HG03521 (cell line): ENCODE data around the gene RAB30.

Experiments used
- ATAC-seq: cut with Tn5 transposase; IDR thresholded peaks from one replicate; pipeline ENCODE4 v1.9.1; 2021; ENCODE audit warnings: mild to moderate bottlenecking, moderate library complexity; ENCODE audit not compliant: unreplicated experiment

Gene RAB30

GRCh38 chr11:83070731-83071566, 748 bp downstream of the RAB30 start:
- ATAC-seq, result no peak

GRCh38 chr11:83070044-83070701, 1.5 kb downstream of the RAB30 start:
- no peak for ATAC-seq

GRCh38 chr11:83069441-83070043, 2.2 kb downstream of the RAB30 start:
- no peak for ATAC-seq

DNA sequence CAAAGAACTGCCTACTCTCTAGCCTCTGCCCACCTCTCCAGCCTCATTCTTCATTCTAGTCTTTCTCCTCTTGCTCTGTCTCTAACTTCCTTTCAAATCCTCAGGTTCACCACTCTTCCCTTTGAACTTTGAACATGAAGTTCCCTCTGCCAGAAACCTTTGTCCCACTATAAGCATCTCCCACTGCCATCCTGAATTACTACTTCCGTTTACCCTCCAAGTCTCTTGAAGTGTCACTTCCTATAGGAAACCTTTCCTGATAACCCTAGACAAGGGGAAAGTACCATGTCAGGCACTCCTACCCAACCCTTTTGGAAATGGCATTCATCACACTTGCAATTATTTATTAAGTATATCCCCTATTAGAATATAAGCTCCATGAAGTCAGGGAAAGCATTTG, 3.1 kb downstream of the RAB30 start:
- ATAC-seq, result no peak

- ATAC-seq, result no peak
These were observed 7.7 kb downstream of the RAB30 start for GRCh38 chr11:83064011-83064410.

GRCh38 chr11:83063073-83063754, 8.5 kb downstream of the RAB30 start:
- peak; percentile 57 for ATAC-seq

DNA sequence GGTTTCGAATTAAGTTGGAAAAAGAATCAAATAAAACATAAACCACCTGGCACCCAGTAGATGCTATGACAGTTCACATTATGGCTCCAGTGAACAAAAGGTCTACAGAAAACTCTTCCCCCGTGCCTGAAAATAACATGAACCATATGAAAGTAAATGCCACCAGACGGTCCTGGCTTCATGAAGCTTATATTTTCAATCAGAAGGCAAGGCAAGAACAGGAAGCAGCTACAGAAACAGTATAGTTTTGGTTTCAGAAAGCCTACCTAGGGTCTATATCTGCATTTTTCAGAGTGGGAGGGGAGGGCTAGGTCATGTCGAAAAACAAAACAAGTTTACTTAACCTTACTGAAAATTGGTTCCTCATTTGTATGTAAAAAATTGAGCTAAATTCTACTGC, 9.8 kb downstream of the RAB30 start:
- peak; percentile 71 for ATAC-seq

- no peak for ATAC-seq
These were observed 10.7 kb downstream of the RAB30 start for GRCh38 chr11:83060965-83061364.

GRCh38 chr11:83057721-83058120, 14.0 kb downstream of the RAB30 start:
- ATAC-seq, result no peak

GRCh38 chr11:83056611-83057010, 15.1 kb downstream of the RAB30 start:
- ATAC-seq, result no peak

DNA sequence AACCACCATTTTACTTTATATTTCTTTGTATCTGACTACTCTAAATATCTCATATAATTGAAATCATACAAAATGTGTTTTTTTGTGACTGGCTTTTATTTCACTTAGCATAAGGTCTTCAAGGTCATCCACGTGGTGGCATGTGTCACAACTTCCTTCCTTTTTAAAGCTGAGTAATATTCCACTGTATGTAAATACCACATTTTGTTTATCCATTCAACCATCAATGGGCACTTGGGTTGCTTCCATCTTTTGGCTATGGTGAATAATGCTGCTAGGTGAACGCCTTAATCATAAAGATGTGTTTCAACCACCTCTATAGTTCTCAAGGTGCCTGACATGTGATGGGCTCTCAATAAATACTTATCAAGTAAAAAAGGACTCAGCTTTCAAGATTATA, 15.5 kb downstream of the RAB30 start:
- no peak for ATAC-seq

DNA sequence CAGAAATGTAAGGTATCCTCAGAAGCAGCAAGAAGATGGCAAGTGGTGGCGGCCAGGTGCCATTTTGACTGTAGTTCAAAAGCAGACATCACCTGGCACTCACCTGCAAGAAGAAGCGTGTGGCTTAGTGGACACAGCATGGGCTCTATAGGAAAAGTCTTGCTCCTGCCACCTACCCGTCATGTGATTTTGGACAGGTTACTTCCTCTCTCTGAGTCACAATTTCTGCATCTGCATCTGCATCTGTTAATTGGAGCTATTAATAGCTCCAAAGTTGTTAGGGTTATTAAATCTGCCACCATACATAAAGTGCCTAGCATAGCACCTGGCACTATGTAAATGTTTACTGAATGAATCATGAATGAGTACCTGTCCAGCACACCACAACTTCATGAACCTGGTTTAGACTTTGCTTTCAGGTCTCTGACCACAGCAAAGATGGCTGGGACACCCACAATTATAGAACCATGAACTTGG, 16.8 kb downstream of the RAB30 start:
- ATAC-seq, result peak; percentile 48

DNA sequence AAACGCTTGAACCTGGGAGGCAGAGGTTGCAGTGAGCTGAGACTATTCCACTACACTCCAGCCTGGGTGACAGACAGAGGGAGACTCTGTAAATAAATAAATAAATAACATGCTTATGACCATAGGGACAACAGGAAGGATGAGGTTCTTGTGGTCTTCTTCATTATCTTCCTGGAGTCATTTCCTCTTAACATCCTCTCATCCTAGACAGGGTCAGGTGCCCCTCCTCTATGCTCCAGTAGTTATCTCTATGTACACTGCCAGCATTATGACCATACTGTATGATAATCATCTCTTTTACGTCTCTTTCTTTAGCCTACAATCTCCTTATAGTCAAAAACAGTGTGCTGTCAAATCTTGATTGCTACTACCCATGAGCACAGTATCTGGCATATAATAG, 17.7 kb downstream of the RAB30 start:
- peak; percentile 56 for ATAC-seq

- ATAC-seq, result no peak
These were observed 19.7 kb downstream of the RAB30 start for GRCh38 chr11:83051760-83052671.

GRCh38 chr11:83047515-83048225, 24.0 kb downstream of the RAB30 start:
- no peak for ATAC-seq

DNA sequence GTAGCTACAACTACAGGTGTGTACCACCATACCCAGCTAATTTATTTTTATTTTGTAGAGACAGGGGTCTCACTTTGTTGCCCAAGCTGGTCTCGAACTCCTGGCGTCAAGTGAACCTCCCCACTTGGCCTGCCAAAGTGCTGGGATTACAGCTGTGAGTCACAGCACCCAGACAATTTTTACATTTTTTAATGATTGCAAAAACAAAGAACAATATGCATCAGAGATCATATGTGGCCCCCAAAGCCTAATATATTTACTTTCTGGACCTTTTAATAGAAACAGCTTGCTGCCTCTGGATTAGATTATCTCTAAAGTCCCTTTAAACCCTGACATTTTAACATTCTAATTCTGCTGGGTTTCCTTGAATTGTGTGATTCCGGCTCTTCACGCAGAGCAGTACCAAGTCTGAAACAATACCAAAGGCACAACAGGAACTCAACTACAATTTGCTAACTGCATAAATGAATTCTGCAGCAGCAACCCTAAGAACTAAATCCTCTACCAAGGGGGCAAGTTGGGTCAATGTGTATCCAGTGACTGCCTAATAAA, 25.0 kb downstream of the RAB30 start:
- ATAC-seq, result no peak

- ATAC-seq, result peak; percentile 68
These were observed 26.6 kb downstream of the RAB30 start for GRCh38 chr11:83044958-83045712.

GRCh38 chr11:83042964-83043711, 28.6 kb downstream of the RAB30 start:
- ATAC-seq, result no peak
